K562 (cell line): Measurements from ENCODE around the gene SHISA7. TPM values are rescaled to one million over a fixed set of nuclear protein-coding genes. Genes with fewer than 3 reads are reported as not detected.

ENCODE experiments used
- BRD9 ChIP-seq: fragments of 450-650 bp; IDR thresholded peaks from 2 replicates; pipeline ENCODE4 v1.6.1; 2018; ENCODE audit warnings: low read depth; ENCODE audit not compliant: partially characterized antibody
- CBX5 ChIP-seq: IDR thresholded peaks from 2 replicates; pipeline ENCODE4 v1.6.1; 2014; ENCODE audit warnings: low read depth, borderline replicate concordance
- CCAR2 ChIP-seq: fragments of 200-400 bp; formaldehyde crosslinking; IDR thresholded peaks from 2 replicates; pipeline ENCODE4 v1.6.1; 2017; ENCODE audit warnings: mild to moderate bottlenecking, low read depth, low read length
- ETS2 ChIP-seq: IDR thresholded peaks from 2 replicates; pipeline ENCODE4 v1.6.1; 2016; ENCODE audit warnings: borderline replicate concordance, missing genetic modification characterization, mild to moderate bottlenecking, moderate library complexity, missing compliant biosample characterization; ENCODE audit not compliant: poor library complexity, severe bottlenecking
- GTF2E2 ChIP-seq: fragments of 200-800 bp; sonication (Bioruptor generic); IDR thresholded peaks from 2 replicates; pipeline ENCODE4 v1.6.1; 2016; ENCODE audit warnings: missing genetic modification characterization, missing compliant biosample characterization
- JUNB ChIP-seq: fragments of 450-650 bp; formaldehyde crosslinking; conservative IDR thresholded peaks from 2 replicates; pipeline ENCODE4 v1.4.0; 2020; ENCODE audit warnings: mild to moderate bottlenecking
- KLF6 ChIP-seq: fragments of 250-450 bp; sonication (Bioruptor Pico); IDR thresholded peaks from 2 replicates; pipeline ENCODE4 v1.4.0; 2020; ENCODE audit warnings: mild to moderate bottlenecking, moderate library complexity, borderline replicate concordance
- MITF ChIP-seq: IDR thresholded peaks from 2 replicates; pipeline ENCODE4 v1.6.1; 2014; ENCODE audit warnings: antibody characterized with exemption
- MTF1 ChIP-seq: fragments of 250-450 bp; sonication (Bioruptor Pico); IDR thresholded peaks from 2 replicates; pipeline ENCODE4 v1.9.0; 2021; ENCODE audit warnings: moderate library complexity, mild to moderate bottlenecking, inconsistent platforms, borderline replicate concordance
- MYBL2 ChIP-seq, 2 experiments: fragments of 450-650 bp in 1 of 2; sonication (generic) in 1 of 2; formaldehyde crosslinking in 1 of 2; IDR thresholded peaks; 2 replicates each; pipeline versions ENCODE4 v1.6.1 to v1.8.1; 2017 to 2022; ENCODE audit warnings: borderline replicate concordance in 1 of 2, inconsistent platforms in 1 of 2, low read depth in 1 of 2, mild to moderate bottlenecking in 1 of 2, missing genetic modification reagents in 1 of 2, moderate library complexity in 1 of 2
- NCOA6 ChIP-seq: fragments of 450-650 bp; IDR thresholded peaks from 2 replicates; pipeline ENCODE4 v1.6.1; 2017; ENCODE audit warnings: mild to moderate bottlenecking
- RAD51 ChIP-seq: fragments of 450-650 bp; IDR thresholded peaks from 2 replicates; pipeline ENCODE4 v1.7.1; 2016; ENCODE audit warnings: low read depth, mild to moderate bottlenecking, borderline replicate concordance
- SMAD4 ChIP-seq: fragments of 250-450 bp; sonication (Bioruptor Pico); conservative IDR thresholded peaks from 2 replicates; pipeline ENCODE4 v1.8.0; 2021; ENCODE audit warnings: inconsistent platforms, mild to moderate bottlenecking, moderate library complexity
- STAT5B ChIP-seq: fragments of 250-450 bp; sonication (Bioruptor Pico); IDR thresholded peaks from 2 replicates; pipeline ENCODE4 v1.8.0; 2021; ENCODE audit warnings: mild to moderate bottlenecking, inconsistent platforms
- TGIF2 ChIP-seq: sonication (generic); formaldehyde crosslinking; IDR thresholded peaks from 2 replicates; pipeline ENCODE4 v1.8.1; 2022; ENCODE audit warnings: mild to moderate bottlenecking, missing genetic modification reagents, moderate library complexity
- ZBTB1 ChIP-seq: sonication (generic); formaldehyde crosslinking; IDR thresholded peaks from 2 replicates; pipeline ENCODE4 v1.8.1; 2023; ENCODE audit warnings: missing genetic modification reagents, low read depth, mild to moderate bottlenecking, borderline replicate concordance
- ZFX ChIP-seq: sonication (generic); formaldehyde crosslinking; IDR thresholded peaks from 2 replicates; pipeline ENCODE4 v1.8.0; 2022; ENCODE audit warnings: mild to moderate bottlenecking, missing genetic modification reagents, moderate library complexity
- ZNF780A ChIP-seq: fragments of 250-450 bp; sonication (Bioruptor Pico); IDR thresholded peaks from 2 replicates; pipeline ENCODE4 v1.5.0; 2021; ENCODE audit warnings: mild to moderate bottlenecking
- polyA plus RNA-seq, 8 experiments: library from polyadenylated mRNA; depleted of rRNA in 4 of 8; stranded (reverse) in 5 of 8; unstranded in 3 of 8; fragments of >200 nt; fragmentation: Nextera tagmentation in 2 of 8; fragmentation: Illumina TruSeq in 1 of 8; extraction: Ambion mirVana in 2 of 8; extraction: Trizol in 1 of 8; gene quantifications; 2 replicates each; pipeline versions ENCODE4 v1.2.1 to v1.2.3, GENCODE V29; 2011 to 2014; ENCODE audit warnings: inconsistent platforms in 1 of 8, missing spikeins in 1 of 8
- total RNA-seq, 7 experiments: library from RNA; depleted of rRNA in 6 of 7; stranded (reverse); fragments of >200 nt in 6 of 7; fragmentation: Illumina TruSeq in 2 of 7; extraction: Trizol in 2 of 7; gene quantifications; 2 replicates each; pipeline versions ENCODE4 v1.2.1 to v1.2.3, GENCODE V29; 2011 to 2021; ENCODE audit warnings: low replicate concordance in 1 of 7
- TF ChIP-seq, protein P1 (sequence below): fragments of 450-650 bp; IDR thresholded peaks from 2 replicates; pipeline ENCODE4 v1.6.1; 2018; ENCODE audit warnings: mild to moderate bottlenecking, low read depth; ENCODE audit not compliant: partially characterized antibody
- TF ChIP-seq, protein P2 (sequence below), 2 experiments: fragments of 450-650 bp; IDR thresholded peaks; 2 replicates each; pipeline ENCODE4 v1.6.1; 2018; ENCODE audit warnings: mild to moderate bottlenecking in 2 of 2, low read depth in 1 of 2; ENCODE audit not compliant: partially characterized antibody in 2 of 2

SHISA7 gene
- total and polyA plus RNA-seq, 9 of the 15 experiments (the other 6 are each of a cell fraction or from before 2014, with no cell fraction given): 0.01 to 0.40 (median 0.07) TPM

DNA sequence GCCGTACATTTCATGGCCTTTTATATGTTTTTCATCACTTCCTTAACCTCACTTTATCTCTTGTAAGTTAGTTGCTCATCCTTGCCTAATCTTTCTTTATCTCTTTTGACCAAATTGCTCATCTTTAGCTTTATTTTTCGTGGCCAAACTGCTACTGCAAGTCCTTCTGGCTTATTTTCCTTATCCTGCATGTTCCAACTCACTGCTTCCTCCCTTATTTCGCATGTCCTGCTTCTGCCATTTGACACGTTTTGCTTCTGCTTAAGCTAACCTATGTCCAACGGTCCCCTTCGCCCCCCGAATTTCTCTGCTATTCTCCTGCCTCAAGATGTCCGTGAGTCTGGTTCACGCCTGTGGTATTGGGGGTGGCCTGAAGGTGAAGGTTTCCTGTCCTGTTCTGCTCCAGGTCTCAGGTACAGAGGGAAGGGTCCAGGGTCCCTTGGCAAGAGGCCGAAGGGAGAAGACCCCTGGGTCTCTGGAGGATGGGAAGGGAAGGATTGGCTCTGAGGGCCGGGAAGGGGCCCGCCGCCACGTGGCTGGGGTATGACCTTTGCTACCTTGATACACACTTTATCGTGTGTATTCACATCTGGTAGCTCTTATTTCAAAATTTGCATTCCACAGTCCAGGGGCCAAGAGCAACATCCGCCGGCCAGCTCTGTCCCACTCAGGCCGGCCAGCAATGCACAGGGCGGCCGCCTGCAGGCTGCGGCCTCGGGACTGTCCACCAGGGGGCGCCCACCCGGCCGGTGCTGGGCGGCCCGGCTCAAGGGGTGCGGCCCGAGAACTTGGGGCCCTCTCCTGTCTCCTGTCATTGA, 24.3 kb upstream of the SHISA7 start (continued):
- TF ChIP-seq JUNB (CRISPR knock-in tag): no peak
- TF ChIP-seq CCAR2: no peak
- TF ChIP-seq BRD9: peak; percentile 69
- no peak for TF ChIP-seq NCOA6
- TF ChIP-seq TGIF2: no peak
- TF ChIP-seq, protein P1, sequence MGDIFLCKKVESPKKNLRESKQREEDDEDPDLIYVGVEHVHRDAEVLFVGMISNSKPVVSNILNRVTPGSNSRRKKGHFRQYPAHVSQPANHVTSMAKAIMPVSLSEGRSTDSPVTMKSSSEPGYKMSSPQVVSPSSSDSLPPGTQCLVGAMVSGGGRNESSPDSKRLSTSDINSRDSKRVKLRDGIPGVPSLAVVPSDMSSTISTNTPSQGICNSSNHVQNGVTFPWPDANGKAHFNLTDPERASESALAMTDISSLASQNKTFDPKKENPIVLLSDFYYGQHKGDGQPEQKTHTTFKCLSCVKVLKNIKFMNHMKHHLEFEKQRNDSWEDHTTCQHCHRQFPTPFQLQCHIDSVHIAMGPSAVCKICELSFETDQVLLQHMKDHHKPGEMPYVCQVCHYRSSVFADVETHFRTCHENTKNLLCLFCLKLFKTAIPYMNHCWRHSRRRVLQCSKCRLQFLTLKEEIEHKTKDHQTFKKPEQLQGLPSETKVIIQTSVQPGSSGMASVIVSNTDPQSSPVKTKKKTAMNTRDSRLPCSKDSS: no peak
- TF ChIP-seq KLF6 (CRISPR knock-in tag): no peak
- TF ChIP-seq MITF: no peak
- peak; percentile 64 for TF ChIP-seq ZFX (CRISPR knock-in tag)
- no peak for TF ChIP-seq MTF1 (CRISPR knock-in tag)
- TF ChIP-seq, protein P2, sequence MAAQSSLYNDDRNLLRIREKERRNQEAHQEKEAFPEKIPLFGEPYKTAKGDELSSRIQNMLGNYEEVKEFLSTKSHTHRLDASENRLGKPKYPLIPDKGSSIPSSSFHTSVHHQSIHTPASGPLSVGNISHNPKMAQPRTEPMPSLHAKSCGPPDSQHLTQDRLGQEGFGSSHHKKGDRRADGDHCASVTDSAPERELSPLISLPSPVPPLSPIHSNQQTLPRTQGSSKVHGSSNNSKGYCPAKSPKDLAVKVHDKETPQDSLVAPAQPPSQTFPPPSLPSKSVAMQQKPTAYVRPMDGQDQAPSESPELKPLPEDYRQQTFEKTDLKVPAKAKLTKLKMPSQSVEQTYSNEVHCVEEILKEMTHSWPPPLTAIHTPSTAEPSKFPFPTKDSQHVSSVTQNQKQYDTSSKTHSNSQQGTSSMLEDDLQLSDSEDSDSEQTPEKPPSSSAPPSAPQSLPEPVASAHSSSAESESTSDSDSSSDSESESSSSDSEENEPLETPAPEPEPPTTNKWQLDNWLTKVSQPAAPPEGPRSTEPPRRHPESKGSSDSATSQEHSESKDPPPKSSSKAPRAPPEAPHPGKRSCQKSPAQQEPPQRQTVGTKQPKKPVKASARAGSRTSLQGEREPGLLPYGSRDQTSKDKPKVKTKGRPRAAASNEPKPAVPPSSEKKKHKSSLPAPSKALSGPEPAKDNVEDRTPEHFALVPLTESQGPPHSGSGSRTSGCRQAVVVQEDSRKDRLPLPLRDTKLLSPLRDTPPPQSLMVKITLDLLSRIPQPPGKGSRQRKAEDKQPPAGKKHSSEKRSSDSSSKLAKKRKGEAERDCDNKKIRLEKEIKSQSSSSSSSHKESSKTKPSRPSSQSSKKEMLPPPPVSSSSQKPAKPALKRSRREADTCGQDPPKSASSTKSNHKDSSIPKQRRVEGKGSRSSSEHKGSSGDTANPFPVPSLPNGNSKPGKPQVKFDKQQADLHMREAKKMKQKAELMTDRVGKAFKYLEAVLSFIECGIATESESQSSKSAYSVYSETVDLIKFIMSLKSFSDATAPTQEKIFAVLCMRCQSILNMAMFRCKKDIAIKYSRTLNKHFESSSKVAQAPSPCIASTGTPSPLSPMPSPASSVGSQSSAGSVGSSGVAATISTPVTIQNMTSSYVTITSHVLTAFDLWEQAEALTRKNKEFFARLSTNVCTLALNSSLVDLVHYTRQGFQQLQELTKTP (IDR thresholded peaks at IDR 0.05; ENCODE audit: low read depth in 1 of 2, partially characterized antibody in 2 of 2): peak in 1 of 2 experiments; percentile 62
- peak; percentile 67 for TF ChIP-seq SMAD4 (CRISPR knock-in tag)
- TF ChIP-seq STAT5B (CRISPR knock-in tag): no peak
- TF ChIP-seq CBX5: no peak
- TF ChIP-seq ZBTB1: no peak
- no peak for TF ChIP-seq ETS2 (tag)
- no peak for TF ChIP-seq MYBL2 (IDR thresholded peaks at IDR 0.05; ENCODE audit: low read depth)
- no peak for TF ChIP-seq MYBL2 (CRISPR knock-in tag; IDR thresholded peaks at IDR 0.05; ENCODE audit: borderline replicate concordance)
- TF ChIP-seq GTF2E2 (tag): 0 out of 2 replicates have a peak, but pooled peaks have one; percentile 33
- no peak for TF ChIP-seq RAD51
- no peak for TF ChIP-seq ZNF780A (CRISPR knock-in tag)
